Skin of body (tissue), 2 donors: ENCODE measurements around the gene BTN2A1. TPM values are rescaled to one million over a fixed set of nuclear protein-coding genes. Genes with fewer than 3 reads are reported as not detected.
"Not testable (repeated sequence)": the region's sequence is repeated elsewhere in the genome, so short reads cannot be mapped to it uniquely, and the experiment has no call there.

Experiments
- DNase-seq: peaks from one replicate; lab custom pipeline; 2025; lab: John Stamatoyannopoulos, UW
- total RNA-seq: library from RNA; depleted of rRNA; stranded (reverse); fragments of >200 nt; gene quantifications from one replicate; pipeline ENCODE4 v1.2.3, GENCODE V29; 2014

Gene BTN2A1
- 12.7 TPM for total RNA-seq

DNA sequence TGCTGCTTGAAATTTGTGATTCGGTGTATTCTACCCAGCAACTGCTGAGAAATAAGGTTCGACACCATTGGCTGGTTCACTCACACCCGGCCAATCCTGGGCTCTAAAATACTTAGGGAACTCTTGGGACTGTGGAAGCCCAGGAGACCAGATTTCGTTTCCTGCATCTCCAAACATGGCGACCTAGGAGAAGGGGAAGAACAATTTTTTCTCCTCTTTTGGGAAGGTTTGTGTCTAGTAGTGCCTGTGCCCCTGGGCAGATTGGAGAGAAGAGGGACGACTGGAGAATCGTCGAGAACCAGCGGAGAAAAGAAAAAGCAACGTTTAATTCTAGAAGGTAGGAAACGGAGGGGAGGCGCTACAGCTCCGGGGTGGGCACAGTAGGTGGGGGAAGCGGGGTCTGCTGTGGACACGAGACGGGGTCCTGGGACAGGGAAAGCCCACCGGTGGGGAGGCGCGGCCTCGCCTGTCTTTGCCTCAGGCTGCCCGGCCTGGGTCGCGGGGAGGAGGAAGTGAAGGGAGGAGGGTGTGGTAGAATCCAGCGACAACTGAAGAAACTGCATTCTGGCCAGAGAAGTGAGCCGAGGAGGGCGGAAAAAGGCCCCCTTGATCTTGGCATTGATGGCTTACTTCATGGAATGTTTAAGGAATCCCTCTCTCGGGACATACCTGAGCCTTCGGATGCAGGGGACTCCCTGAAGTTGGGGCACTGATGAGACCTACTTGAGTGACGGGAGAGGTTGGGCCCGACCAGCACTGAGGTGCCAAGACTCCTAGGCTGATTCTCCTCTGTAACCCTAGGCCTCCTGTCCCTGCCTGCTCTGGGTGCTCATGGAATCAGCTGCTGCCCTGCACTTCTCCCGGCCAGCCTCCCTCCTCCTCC lies at the start of gene BTN2A1:
Gene BTN2A1 (plus strand): TSS at position 150 of the 883 bp plus-strand sequence. CDS start 682 bp downstream, at position 832.
- peak; percentile 95 for DNase-seq

GRCh38 chr6:26408828-26409730 lies 48.7 kb upstream of the BTN2A1 start:
- no peak for DNase-seq

- no peak for DNase-seq
Measured at GRCh38 chr6:26411751-26412150, 46.0 kb upstream of the BTN2A1 start.

DNA sequence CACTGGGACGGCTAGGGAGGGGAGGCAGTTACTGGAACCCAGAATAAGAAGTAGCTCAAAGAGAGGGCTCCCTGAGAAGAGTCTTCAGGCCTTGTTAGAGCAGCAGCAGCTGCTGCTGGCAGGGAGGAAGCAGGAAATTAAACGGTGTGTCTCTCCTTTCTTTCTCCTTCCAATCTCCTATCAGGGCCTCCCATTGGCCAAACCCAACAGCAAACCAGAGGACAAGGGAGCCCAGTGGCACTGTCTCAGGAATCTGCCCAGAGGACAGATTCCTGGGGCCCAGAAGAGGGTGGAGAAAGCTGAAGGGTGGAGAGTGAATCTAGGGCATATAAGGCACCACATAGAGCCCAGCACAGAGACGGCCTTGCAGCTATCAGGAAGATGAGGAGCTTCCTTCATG lies 45.5 kb upstream of the BTN2A1 start:
- DNase-seq = no peak

DNA sequence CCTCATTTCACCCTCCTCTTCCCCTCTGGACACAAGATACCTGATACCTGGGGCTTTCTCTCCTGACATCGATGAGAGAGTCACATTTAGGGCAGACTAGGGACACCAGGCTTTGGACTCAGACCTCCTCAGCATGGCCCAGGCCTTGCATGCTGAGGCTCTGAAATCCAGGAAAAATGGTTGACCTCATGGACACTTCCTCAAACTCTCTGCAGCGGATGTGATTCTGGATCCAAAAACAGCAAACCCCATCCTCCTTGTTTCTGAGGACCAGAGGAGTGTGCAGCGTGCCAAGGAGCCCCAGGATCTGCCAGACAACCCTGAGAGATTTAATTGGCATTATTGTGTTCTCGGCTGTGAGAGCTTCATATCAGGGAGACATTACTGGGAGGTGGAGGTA lies 44.8 kb upstream of the BTN2A1 start:
- no peak for DNase-seq

GRCh38 chr6:26414281-26414680 lies 43.5 kb upstream of the BTN2A1 start:
- DNase-seq = no peak

GRCh38 chr6:26415036-26415614 lies 42.6 kb upstream of the BTN2A1 start:
- DNase-seq = no peak

DNA sequence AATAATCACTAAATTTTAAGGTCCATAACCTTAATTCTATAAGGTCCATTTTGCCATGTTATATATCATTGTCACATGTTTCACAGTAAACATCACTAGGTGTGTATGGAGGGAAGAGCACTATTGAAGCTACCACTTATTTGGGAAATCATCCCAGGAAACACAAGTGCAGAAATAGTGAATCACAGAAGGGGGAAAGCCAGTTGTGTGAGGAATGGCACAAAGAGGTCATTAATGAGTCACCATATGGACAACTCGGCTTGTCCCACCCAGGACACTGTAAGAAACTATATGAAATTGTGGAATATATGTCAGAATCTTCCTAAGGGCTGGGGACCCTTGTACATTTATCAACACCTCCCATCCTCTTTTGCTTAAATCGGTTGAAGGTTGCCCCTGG lies 42.0 kb upstream of the BTN2A1 start:
- no peak for DNase-seq

DNA sequence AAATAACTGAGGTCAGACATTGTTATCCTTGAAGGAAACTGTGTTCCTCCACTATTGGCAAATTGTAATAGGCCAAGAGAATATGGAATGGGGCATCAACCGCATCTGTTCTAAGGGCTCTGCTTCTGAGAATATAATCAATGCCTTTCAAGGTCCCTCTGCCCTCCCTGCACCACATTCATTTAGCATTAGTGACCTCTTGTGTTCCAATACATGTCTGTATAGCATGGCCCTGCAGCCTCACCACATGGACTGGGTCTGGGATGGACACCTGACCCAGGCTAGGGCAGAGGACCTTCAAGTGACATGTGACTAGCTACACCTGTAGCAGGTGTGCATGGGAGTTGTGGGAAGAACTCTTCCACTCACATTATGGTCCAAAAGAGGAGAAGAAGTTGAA lies 41.5 kb upstream of the BTN2A1 start:
- DNase-seq = no peak

- DNase-seq = not testable (repeated sequence)
Measured at GRCh38 chr6:26418077-26418476, 39.7 kb upstream of the BTN2A1 start.

DNA sequence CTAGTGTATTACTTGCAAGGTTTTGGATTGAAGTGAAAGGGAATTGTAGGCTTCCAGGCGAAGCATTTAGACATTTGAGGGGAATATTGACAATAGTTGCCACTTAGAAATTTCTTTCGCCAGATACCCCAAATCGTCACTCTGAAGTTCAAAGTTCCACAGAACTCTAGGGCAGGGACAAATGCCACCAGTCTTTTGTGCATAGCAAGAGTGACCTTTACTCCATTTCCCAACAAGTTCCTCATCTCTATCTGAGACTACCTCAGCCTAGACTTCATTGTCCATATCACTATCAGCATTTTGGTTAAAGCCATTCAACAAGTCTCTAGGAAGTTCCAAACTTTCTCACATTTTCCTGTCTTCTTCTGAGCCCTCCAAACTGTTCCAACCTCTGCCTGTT lies 39.0 kb upstream of the BTN2A1 start:
- not testable (repeated sequence) for DNase-seq

GRCh38 chr6:26420688-26421171 lies 37.0 kb upstream of the BTN2A1 start:
- DNase-seq = peak; percentile 30

GRCh38 chr6:26421259-26422144 lies 36.3 kb upstream of the BTN2A1 start:
- peak; percentile 96 for DNase-seq

DNA sequence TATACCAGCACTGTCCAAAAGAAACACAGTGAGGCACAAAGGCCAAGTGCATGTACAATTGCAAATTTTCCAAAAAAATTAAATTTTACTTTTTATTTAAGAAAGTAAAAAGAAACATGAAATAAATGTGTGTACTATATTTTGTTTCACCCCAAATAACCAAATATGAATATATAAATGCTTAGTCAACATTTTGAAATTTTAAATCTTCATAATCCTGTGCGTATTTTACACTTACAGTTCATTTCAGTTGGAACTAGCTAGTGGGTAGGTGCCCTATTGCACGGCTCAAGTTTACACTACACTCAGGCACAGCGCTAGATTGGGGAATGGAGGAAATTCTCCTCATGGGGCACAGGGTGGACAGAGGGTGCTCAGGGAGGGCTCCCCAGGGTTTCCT lies 35.4 kb upstream of the BTN2A1 start:
- no peak for DNase-seq

- no peak for DNase-seq
Measured at GRCh38 chr6:26426691-26427450, 30.9 kb upstream of the BTN2A1 start.

DNA sequence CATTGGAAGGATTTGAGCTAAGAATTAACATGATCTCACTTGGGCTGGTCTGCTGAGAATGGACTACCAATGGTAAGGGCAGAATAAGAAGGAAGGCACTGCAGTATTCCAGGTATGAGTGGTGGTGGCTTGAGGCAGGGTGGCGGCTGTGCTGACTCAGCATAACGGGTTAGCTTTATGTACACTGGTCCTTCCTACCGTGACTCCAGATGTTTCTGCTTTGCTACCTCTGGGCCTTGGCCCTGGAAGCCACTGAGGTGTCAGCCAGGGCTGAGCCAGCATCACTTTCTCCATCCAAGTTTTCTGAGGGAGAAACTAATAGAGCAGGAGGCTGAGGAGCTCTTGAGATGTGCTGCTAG lies 30.3 kb upstream of the BTN2A1 start:
- no peak for DNase-seq

DNA sequence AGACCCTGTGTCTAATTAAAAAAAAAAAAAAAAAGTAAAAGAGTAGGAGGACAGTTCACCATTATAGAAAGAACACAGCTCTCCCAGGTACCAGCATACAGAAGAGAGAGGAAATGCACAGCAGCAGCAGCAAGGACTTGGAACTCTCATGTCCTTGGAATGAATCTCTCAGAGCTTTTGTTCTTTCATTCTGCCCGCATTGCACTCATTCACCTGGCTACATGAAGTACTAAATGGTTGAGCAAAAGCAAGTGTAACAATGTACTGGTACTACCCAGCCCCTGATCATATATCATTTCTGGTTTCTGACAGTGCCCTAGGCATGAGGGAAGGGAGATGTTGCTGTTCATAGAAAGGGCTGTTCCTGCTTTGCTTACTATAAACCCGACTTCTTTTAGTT lies 29.5 kb upstream of the BTN2A1 start:
- no peak for DNase-seq

DNA sequence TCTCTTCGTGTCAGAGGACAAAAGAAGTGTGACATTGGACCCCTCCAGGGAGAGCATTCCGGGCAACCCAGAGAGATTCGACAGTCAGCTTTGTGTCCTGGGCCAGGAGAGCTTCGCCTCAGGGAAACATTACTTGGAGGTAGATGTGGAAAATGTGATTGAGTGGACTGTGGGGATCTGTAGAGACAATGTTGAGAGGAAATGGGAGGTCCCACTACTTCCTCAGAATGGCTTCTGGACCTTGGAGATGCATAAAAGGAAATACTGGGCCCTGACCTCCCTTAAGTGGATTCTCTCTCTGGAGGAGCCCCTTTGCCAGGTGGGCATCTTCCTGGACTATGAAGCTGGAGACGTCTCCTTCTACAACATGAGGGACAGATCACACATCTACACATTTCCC lies 27.0 kb upstream of the BTN2A1 start:
- DNase-seq = no peak

GRCh38 chr6:26431258-26432172 lies 26.2 kb upstream of the BTN2A1 start:
- DNase-seq = no peak
